Posterior cingulate gyrus (tissue), 11 donors: ENCODE data around the gene KRTAP5-3.
"Not testable (repeated sequence)": the region's sequence is repeated elsewhere in the genome, so short reads cannot be mapped to it uniquely, and the experiment has no call there.

ENCODE experiments used
- DNase-seq, 10 donors: peaks; one replicate each; pipeline versions ENCODE4 v3.0.0 to v3.0.0-alpha.2; 2020 to 2021; ENCODE audit warnings: mixed read lengths in 3 of 10
- intact Hi-C: fragments of 100-400 bp; cut with DNase I; formaldehyde crosslinking; loops from one replicate; pipeline ENCODE4 v1.15.1; 2023

Gene KRTAP5-3

GRCh38 chr11:1608363-1608762 is at the start of gene KRTAP5-3:
Gene KRTAP5-3, minus strand, starts transcription at chr11:1608463. Its CDS starts 78 bp downstream, at chr11:1608385.
- no peak for DNase-seq
- intact Hi-C loops = no loop called here

GRCh38 chr11:1656670-1657069 is 48.4 kb upstream of the KRTAP5-3 start:
- intact Hi-C loops = no loop called here
- DNase-seq = peak in 2 of 10 donors; percentile 5 to 57

- peak in 1 of 10 donors; percentile 67 for DNase-seq
- intact Hi-C loops = no loop called here
These were observed 47.8 kb upstream of the KRTAP5-3 start for GRCh38 chr11:1656061-1656441.

- peak in 1 of 10 donors; percentile 77 for DNase-seq
- intact Hi-C loops = no loop called here
These were observed 47.2 kb upstream of the KRTAP5-3 start for GRCh38 chr11:1655168-1656060.

GRCh38 chr11:1654388-1655167 is 46.3 kb upstream of the KRTAP5-3 start:
- peak in 1 of 10 donors; percentile 70 for DNase-seq
- intact Hi-C loops = no loop called here

- DNase-seq = peak in 2 of 10 donors; percentile 38 to 52
These were observed 45.5 kb upstream of the KRTAP5-3 start for GRCh38 chr11:1653541-1654387.

GRCh38 chr11:1652771-1653540 is 44.7 kb upstream of the KRTAP5-3 start:
- peak; percentile 70 to 98 (median 86) for DNase-seq
- intact Hi-C loops = loop anchor here (1.0 to 2.0 kb wide), 3 partner anchors 42 to 499 kb away; no protein-coding TSS in a partner anchor

More at GRCh38 chr11:1653541-1654387, 45.5 kb upstream of the KRTAP5-3 start:
- intact Hi-C loops = loop anchor here (2.0 kb wide), 1 partner anchor 41 kb away; no protein-coding TSS in a partner anchor

GRCh38 chr11:1652442-1652770 is 44.1 kb upstream of the KRTAP5-3 start:
- no peak for DNase-seq
- intact Hi-C loops = loop anchor here (1.0 to 2.0 kb wide), 3 partner anchors 42 to 500 kb away; no protein-coding TSS in a partner anchor

- DNase-seq = peak in 2 of 10 donors; percentile 68 to 70
- intact Hi-C loops = loop anchor here (1.0 to 2.0 kb wide), 3 partner anchors 43 to 500 kb away; no protein-coding TSS in a partner anchor
These were observed 43.8 kb upstream of the KRTAP5-3 start for GRCh38 chr11:1652026-1652425.

- intact Hi-C loops = no loop called here
- DNase-seq = peak in 1 of 10 donors; percentile 3
These were observed 43.2 kb upstream of the KRTAP5-3 start for GRCh38 chr11:1651411-1651980.

GRCh38 chr11:1650918-1651262 is 42.6 kb upstream of the KRTAP5-3 start:
- DNase-seq = no peak

GRCh38 chr11:1650034-1650917 is 42.0 kb upstream of the KRTAP5-3 start:
- DNase-seq = peak in 2 of 10 donors; percentile 52 to 81
- intact Hi-C loops = no loop called here

More at GRCh38 chr11:1650918-1651262, 42.6 kb upstream of the KRTAP5-3 start:
- intact Hi-C loops = no loop called here

- peak in 2 of 10 donors; percentile 50 to 66 for DNase-seq
- intact Hi-C loops = no loop called here
These were observed 40.6 kb upstream of the KRTAP5-3 start for GRCh38 chr11:1648653-1649420.

- DNase-seq = peak in 2 of 10 donors; percentile 66 to 76
- intact Hi-C loops = no loop called here
These were observed 39.8 kb upstream of the KRTAP5-3 start for GRCh38 chr11:1647901-1648652.

- intact Hi-C loops = not testable (repeated sequence)
These were observed 38.3 kb upstream of the KRTAP5-3 start for GRCh38 chr11:1646540-1646939.

GRCh38 chr11:1645357-1645821 is 37.1 kb upstream of the KRTAP5-3 start:
- intact Hi-C loops = no loop called here

More at GRCh38 chr11:1646540-1646939, 38.3 kb upstream of the KRTAP5-3 start:
- peak in 2 of 10 donors; percentile 20 to 62 for DNase-seq

More at GRCh38 chr11:1645357-1645821, 37.1 kb upstream of the KRTAP5-3 start:
- peak in 2 of 10 donors; percentile 49 to 51 for DNase-seq
